WTC11 (cell line): ENCODE results near the gene SLC2A5. TPM values are rescaled to one million over a fixed set of nuclear protein-coding genes. Genes with fewer than 3 reads are reported as not detected.
A peak's percentile ranks its signal among the peaks of the same experiment; 100 is the strongest.

Source experiments
- ARID4B ChIP-seq: sonication (generic); formaldehyde crosslinking; IDR thresholded peaks from 2 replicates; pipeline ENCODE4 v1.8.0; 2023; ENCODE audit warnings: missing genetic modification reagents, mild to moderate bottlenecking, borderline replicate concordance
- ATF2 ChIP-seq: sonication (generic); formaldehyde crosslinking; IDR thresholded peaks from 2 replicates; pipeline ENCODE4 v1.8.1; 2022; ENCODE audit warnings: low read depth, missing genetic modification reagents, borderline replicate concordance
- ATF6 ChIP-seq: sonication (generic); formaldehyde crosslinking; IDR thresholded peaks from 2 replicates; pipeline ENCODE4 v1.8.1; 2023; ENCODE audit warnings: mild to moderate bottlenecking, missing genetic modification reagents
- CREM ChIP-seq: sonication (generic); formaldehyde crosslinking; IDR thresholded peaks from 2 replicates; pipeline ENCODE4 v1.8.1; 2022; ENCODE audit warnings: mild to moderate bottlenecking, missing genetic modification reagents, moderate library complexity
- CTCF ChIP-seq: fragments of 200-600 bp; IDR thresholded peaks from 2 replicates; pipeline ENCODE4 v1.8.0; 2022; ENCODE audit warnings: antibody characterized with exemption
- E2F5 ChIP-seq: sonication (generic); formaldehyde crosslinking; IDR thresholded peaks from 2 replicates; pipeline ENCODE4 v1.8.1; 2022; ENCODE audit warnings: mild to moderate bottlenecking, moderate library complexity, missing genetic modification reagents
- GRHL2 ChIP-seq: fragments of 250-450 bp; sonication (Bioruptor Pico); IDR thresholded peaks from 2 replicates; pipeline ENCODE4 v1.8.0; 2022; ENCODE audit warnings: mild to moderate bottlenecking, moderate library complexity; ENCODE audit not compliant: insufficient replicate concordance, severe bottlenecking
- HMGXB4 ChIP-seq: sonication (generic); formaldehyde crosslinking; IDR thresholded peaks from 2 replicates; pipeline ENCODE4 v1.8.1; 2023; ENCODE audit warnings: mild to moderate bottlenecking, moderate library complexity, missing genetic modification reagents
- NFE2L1 ChIP-seq: sonication (generic); formaldehyde crosslinking; IDR thresholded peaks from 2 replicates; pipeline ENCODE4 v1.8.1; 2023; ENCODE audit warnings: missing genetic modification reagents
- OVOL2 ChIP-seq: fragments of 250-450 bp; sonication (Bioruptor Pico); IDR thresholded peaks from 2 replicates; pipeline ENCODE4 v1.9.0; 2021; ENCODE audit warnings: mild to moderate bottlenecking, borderline replicate concordance
- RELA ChIP-seq: sonication (generic); formaldehyde crosslinking; IDR thresholded peaks from 2 replicates; pipeline ENCODE4 v1.8.1; 2022; ENCODE audit warnings: missing genetic modification reagents, mild to moderate bottlenecking, borderline replicate concordance
- TEAD1 ChIP-seq: sonication (generic); formaldehyde crosslinking; IDR thresholded peaks from 2 replicates; pipeline ENCODE4 v1.8.0; 2022; ENCODE audit warnings: mild to moderate bottlenecking, missing genetic modification reagents
- total RNA-seq: library from RNA; stranded (reverse); gene quantifications from 3 replicates; pipeline ENCODE4 v1.2.3, GENCODE V29; 2021

Gene SLC2A5
- total RNA-seq, 1 experiment from 2014 or later: 0.04 TPM

GRCh38 chr1:9009438-9010370 is 59.7 kb downstream of the SLC2A5 start (continued):
- TF ChIP-seq CTCF: peak; percentile 73
- TF ChIP-seq ATF2: no peak
- 0 out of 2 replicates have a peak, but pooled peaks have one; percentile 30 for TF ChIP-seq CREM (CRISPR knock-in tag)
- TF ChIP-seq HMGXB4 (CRISPR knock-in tag): no peak
- no peak for TF ChIP-seq ATF6 (CRISPR knock-in tag)
- TF ChIP-seq TEAD1 (CRISPR knock-in tag): no peak
- TF ChIP-seq OVOL2 (CRISPR knock-in tag): no peak
- TF ChIP-seq ARID4B (CRISPR knock-in tag): no peak
- TF ChIP-seq NFE2L1 (CRISPR knock-in tag): 0 out of 2 replicates have a peak, but pooled peaks have one; percentile 31
- no peak for TF ChIP-seq GRHL2 (CRISPR knock-in tag)
- no peak for TF ChIP-seq E2F5 (CRISPR knock-in tag)
- no peak for TF ChIP-seq RELA (CRISPR knock-in tag)
